ENCODE results near the gene MAP1LC3B2.

The MAP1LC3B2 gene

GRCh38 chr12:116537101-116537904 lies 21.9 kb upstream of the MAP1LC3B2 start:
- DNase-seq (ENCODE audit: low read depth in 2 of 2): no peak

- DNase-seq (ENCODE audit: low read depth in 2 of 2): no peak
Observed at GRCh38 chr12:116538076-116538591, 21.0 kb upstream of the MAP1LC3B2 start.

- DNase-seq (ENCODE audit: low read depth in 2 of 2): no peak
Observed at GRCh38 chr12:116538682-116539305, 20.4 kb upstream of the MAP1LC3B2 start.

- DNase-seq (ENCODE audit: low read depth in 2 of 2): no peak
Observed at GRCh38 chr12:116539361-116539771, 19.8 kb upstream of the MAP1LC3B2 start.

GRCh38 chr12:116539905-116540482 lies 19.2 kb upstream of the MAP1LC3B2 start:
- peak in 1 of 2 experiments; percentile 45 for DNase-seq (ENCODE audit: low read depth in 2 of 2)

GRCh38 chr12:116540622-116541152 lies 18.5 kb upstream of the MAP1LC3B2 start:
- DNase-seq (ENCODE audit: low read depth in 2 of 2): no peak

GRCh38 chr12:116541547-116542344 lies 17.4 kb upstream of the MAP1LC3B2 start:
- no peak for DNase-seq (ENCODE audit: low read depth in 2 of 2)

- DNase-seq (ENCODE audit: low read depth in 2 of 2): no peak
Observed at GRCh38 chr12:116542345-116542956, 16.7 kb upstream of the MAP1LC3B2 start.

GRCh38 chr12:116544656-116545055 lies 14.5 kb upstream of the MAP1LC3B2 start:
- DNase-seq (ENCODE audit: low read depth in 2 of 2): no peak

- no peak for DNase-seq (ENCODE audit: low read depth in 2 of 2)
Observed at GRCh38 chr12:116545144-116545543, 14.0 kb upstream of the MAP1LC3B2 start.

- no peak for DNase-seq (ENCODE audit: low read depth in 2 of 2)
Observed at GRCh38 chr12:116545936-116546335, 13.2 kb upstream of the MAP1LC3B2 start.

GRCh38 chr12:116547955-116548501 lies 11.2 kb upstream of the MAP1LC3B2 start:
- peak in 1 of 2 experiments; percentile 44 for DNase-seq (ENCODE audit: low read depth in 2 of 2)

GRCh38 chr12:116549993-116550392 lies 9.2 kb upstream of the MAP1LC3B2 start:
- no peak for DNase-seq (ENCODE audit: low read depth in 2 of 2)

GRCh38 chr12:116551151-116551550 lies 8.0 kb upstream of the MAP1LC3B2 start:
- DNase-seq (ENCODE audit: low read depth in 2 of 2): no peak

- DNase-seq (ENCODE audit: low read depth in 2 of 2): no peak
Observed at GRCh38 chr12:116551619-116551951, 7.6 kb upstream of the MAP1LC3B2 start.

- DNase-seq (ENCODE audit: low read depth in 2 of 2): peak in 1 of 2 experiments; percentile 33
Observed at GRCh38 chr12:116551952-116552772, 7.0 kb upstream of the MAP1LC3B2 start.

GRCh38 chr12:116552773-116553373 lies 6.3 kb upstream of the MAP1LC3B2 start:
- no peak for DNase-seq (ENCODE audit: low read depth in 2 of 2)

GRCh38 chr12:116556356-116556952 lies 2.7 kb upstream of the MAP1LC3B2 start:
- DNase-seq (ENCODE audit: low read depth in 2 of 2): no peak
